Subcutaneous abdominal adipose tissue (tissue), 5 donors: ENCODE measurements around the gene PHF12.

ENCODE experiments used
- H3K27ac ChIP-seq: one replicate; pipeline ENCODE4 v1.7.0; 2013; ENCODE audit warnings: low read depth, mild to moderate bottlenecking, inconsistent platforms, low read length, moderate library complexity
- H3K27me3 ChIP-seq, 5 donors: one replicate each; pipeline ENCODE4 v1.7.0; 2013; ENCODE audit warnings: low read length in 5 of 5, inconsistent platforms in 1 of 5; ENCODE audit not compliant: control insufficient read depth in 5 of 5, insufficient read depth in 4 of 5
- H3K36me3 ChIP-seq, 5 donors: one replicate each; pipeline ENCODE4 v1.7.0; 2013; ENCODE audit warnings: low read length in 5 of 5; ENCODE audit not compliant: control insufficient read depth in 5 of 5, insufficient read depth in 5 of 5
- H3K4me1 ChIP-seq, 5 donors: one replicate each; pipeline ENCODE4 v1.7.0; 2013; ENCODE audit warnings: low read length in 5 of 5, mild to moderate bottlenecking in 3 of 5, moderate library complexity in 1 of 5; ENCODE audit not compliant: control insufficient read depth in 5 of 5, insufficient read depth in 5 of 5
- H3K4me3 ChIP-seq, 5 donors: one replicate each; pipeline ENCODE4 v1.7.0; 2013; ENCODE audit warnings: low read length in 5 of 5, low read depth in 1 of 5
- H3K9ac ChIP-seq, 5 donors: one replicate each; pipeline ENCODE4 v1.7.0; 2013; ENCODE audit warnings: low read length in 5 of 5, mild to moderate bottlenecking in 4 of 5, moderate library complexity in 3 of 5
- H3K9me3 ChIP-seq, 5 donors: one replicate each; pipeline ENCODE4 v1.7.0; 2013; ENCODE audit warnings: low read length in 5 of 5; ENCODE audit not compliant: control insufficient read depth in 5 of 5
- donor health status: healthy.
- donor health status: healthy.
- donor health status: healthy.
- donor health status: healthy.
- donor health status: healthy.

The PHF12 gene

GRCh38 chr17:28891201-28891600 lies 60.1 kb downstream of the PHF12 start:
- Histone ChIP-seq H3K27me3 (no peaks in the 10 kb centered on the region), H3K4me1 (peaks cover 2 to 40% (median 20%) of the 10 kb centered on the region in 5 donors), H3K27ac (no peak overlapping the region)

GRCh38 chr17:28889996-28890395 lies 61.3 kb downstream of the PHF12 start:
- Histone ChIP-seq H3K27ac (no peak overlapping the region), H3K9ac (peak overlapping the region in 1 of 5 donors; percentile 19), H3K4me1 (peaks cover 0 to 34% (median 14%) of the 10 kb centered on the region in 5 donors), H3K4me3 (no peak overlapping the region), H3K9me3 (no peaks in the 10 kb centered on the region), H3K27me3 (no peaks in the 10 kb centered on the region), H3K36me3 (peaks cover 0 to 38% (median 27%) of the 10 kb centered on the region in 5 donors)

More at GRCh38 chr17:28891201-28891600, 60.1 kb downstream of the PHF12 start:
- H3K9ac ChIP-seq, result no peak overlapping the region
- no peak overlapping the region for H3K4me3 ChIP-seq
- no peaks in the 10 kb centered on the region for H3K9me3 ChIP-seq
- peaks cover 0 to 26% (median 18%) of the 10 kb centered on the region in 5 donors for H3K36me3 ChIP-seq

- Histone ChIP-seq H3K27ac (no peak overlapping the region), H3K9me3 (no peaks in the 10 kb centered on the region), H3K36me3 (peaks cover 0 to 50% (median 39%) of the 10 kb centered on the region in 5 donors), H3K4me1 (peaks cover 0 to 32% (median 14%) of the 10 kb centered on the region in 5 donors), H3K4me3 (no peak overlapping the region), H3K27me3 (no peaks in the 10 kb centered on the region), H3K9ac (no peak overlapping the region)
Measured at GRCh38 chr17:28888832-28889231, 62.5 kb downstream of the PHF12 start.

GRCh38 chr17:28887871-28888471 lies 63.3 kb downstream of the PHF12 start:
- Histone ChIP-seq H3K36me3 (peaks cover 0 to 59% (median 47%) of the 10 kb centered on the region in 5 donors), H3K27ac (no peak overlapping the region), H3K27me3 (no peaks in the 10 kb centered on the region), H3K4me1 (peaks cover 0 to 25% (median 9%) of the 10 kb centered on the region in 5 donors), H3K9ac (peak overlapping the region in 1 of 5 donors; percentile 19), H3K9me3 (no peaks in the 10 kb centered on the region), H3K4me3 (no peak overlapping the region)

- no peak overlapping the region for H3K4me3 ChIP-seq
- H3K4me1 ChIP-seq, result peaks cover 0 to 10% (median 4%) of the 10 kb centered on the region in 5 donors
- H3K27me3 ChIP-seq, result no peaks in the 10 kb centered on the region
- H3K9me3 ChIP-seq, result no peaks in the 10 kb centered on the region
- peak overlapping the region in 1 of 5 donors; percentile 12 for H3K9ac ChIP-seq
- H3K36me3 ChIP-seq, result peaks cover 0 to 75% (median 63%) of the 10 kb centered on the region in 5 donors
- no peak overlapping the region for H3K27ac ChIP-seq
Measured at GRCh38 chr17:28885951-28886350, 65.4 kb downstream of the PHF12 start.

- Histone ChIP-seq H3K36me3 (peaks cover 0 to 81% (median 69%) of the 10 kb centered on the region in 5 donors), H3K9me3 (no peaks in the 10 kb centered on the region), H3K4me3 (no peak overlapping the region), H3K27ac (no peak overlapping the region), H3K9ac (no peak overlapping the region), H3K27me3 (no peaks in the 10 kb centered on the region), H3K4me1 (peaks cover 0 to 6% (median 4%) of the 10 kb centered on the region in 5 donors)
Measured at GRCh38 chr17:28885363-28885762, 66.0 kb downstream of the PHF12 start.

GRCh38 chr17:28883967-28884702 lies 67.2 kb downstream of the PHF12 start:
- H3K4me3 ChIP-seq, result no peak overlapping the region
- H3K9ac ChIP-seq, result no peak overlapping the region
- no peaks in the 10 kb centered on the region for H3K27me3 ChIP-seq
- no peak overlapping the region for H3K27ac ChIP-seq
- H3K36me3 ChIP-seq, result peaks cover 0 to 94% (median 81%) of the 10 kb centered on the region in 5 donors
- H3K4me1 ChIP-seq, result no peaks in the 10 kb centered on the region
- no peaks in the 10 kb centered on the region for H3K9me3 ChIP-seq

- H3K36me3 ChIP-seq, result peaks cover 5 to 93% (median 89%) of the 10 kb centered on the region in 5 donors
Measured at GRCh38 chr17:28882154-28882895, 69.0 kb downstream of the PHF12 start.

GRCh38 chr17:28881533-28882056 lies 69.7 kb downstream of the PHF12 start:
- Histone ChIP-seq H3K27ac (no peak overlapping the region), H3K4me1 (no peaks in the 10 kb centered on the region), H3K27me3 (no peaks in the 10 kb centered on the region), H3K9me3 (no peaks in the 10 kb centered on the region), H3K9ac (no peak overlapping the region), H3K36me3 (peaks cover 5 to 87% (median 82%) of the 10 kb centered on the region in 5 donors), H3K4me3 (no peak overlapping the region)

More at GRCh38 chr17:28882154-28882895, 69.0 kb downstream of the PHF12 start:
- H3K27me3 ChIP-seq, result no peaks in the 10 kb centered on the region
- H3K9me3 ChIP-seq, result no peaks in the 10 kb centered on the region
- H3K9ac ChIP-seq, result no peak overlapping the region
- H3K27ac ChIP-seq, result no peak overlapping the region
- no peak overlapping the region for H3K4me3 ChIP-seq
- H3K4me1 ChIP-seq, result no peaks in the 10 kb centered on the region
